Suprapubic skin (tissue), 3 donors: ENCODE results near the gene PYGL.

Experiments used
- CTCF ChIP-seq, 2 donors: fragments of 200-600 bp in 1 of 2; fragments of 450-650 bp in 1 of 2; sonication (generic) in 1 of 2; IDR thresholded peaks; one replicate each; pipeline ENCODE4 v1.5.1; 2016 to 2019; ENCODE audit warnings: antibody characterized with exemption in 2 of 2, mild to moderate bottlenecking in 1 of 2, moderate library complexity in 1 of 2
- POLR2A ChIP-seq, 2 donors: fragments of 450-650 bp; IDR thresholded peaks; one replicate each; pipeline ENCODE4 v1.6.1; 2017; ENCODE audit warnings: antibody characterized with exemption in 2 of 2, mild to moderate bottlenecking in 2 of 2, moderate library complexity in 2 of 2

- TF ChIP-seq POLR2A (IDR thresholded peaks at IDR 0.05) (no peak), CTCF (IDR thresholded peaks at IDR 0.05) (no peak)
Measured at GRCh38 chr14:50978529-50978871, 34.2 kb upstream of the PYGL start.
